ENCODE results near the gene KCNK4.

- TF ChIP-seq EZH2 (IDR thresholded peaks at IDR 0.05; ENCODE audit: borderline replicate concordance, low read depth, low read length, poor library complexity, severe bottlenecking) = no peak
- TF ChIP-seq, protein P1, sequence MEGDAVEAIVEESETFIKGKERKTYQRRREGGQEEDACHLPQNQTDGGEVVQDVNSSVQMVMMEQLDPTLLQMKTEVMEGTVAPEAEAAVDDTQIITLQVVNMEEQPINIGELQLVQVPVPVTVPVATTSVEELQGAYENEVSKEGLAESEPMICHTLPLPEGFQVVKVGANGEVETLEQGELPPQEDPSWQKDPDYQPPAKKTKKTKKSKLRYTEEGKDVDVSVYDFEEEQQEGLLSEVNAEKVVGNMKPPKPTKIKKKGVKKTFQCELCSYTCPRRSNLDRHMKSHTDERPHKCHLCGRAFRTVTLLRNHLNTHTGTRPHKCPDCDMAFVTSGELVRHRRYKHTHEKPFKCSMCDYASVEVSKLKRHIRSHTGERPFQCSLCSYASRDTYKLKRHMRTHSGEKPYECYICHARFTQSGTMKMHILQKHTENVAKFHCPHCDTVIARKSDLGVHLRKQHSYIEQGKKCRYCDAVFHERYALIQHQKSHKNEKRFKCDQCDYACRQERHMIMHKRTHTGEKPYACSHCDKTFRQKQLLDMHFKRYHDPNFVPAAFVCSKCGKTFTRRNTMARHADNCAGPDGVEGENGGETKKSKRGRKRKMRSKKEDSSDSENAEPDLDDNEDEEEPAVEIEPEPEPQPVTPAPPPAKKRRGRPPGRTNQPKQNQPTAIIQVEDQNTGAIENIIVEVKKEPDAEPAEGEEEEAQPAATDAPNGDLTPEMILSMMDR (conservative IDR thresholded peaks at IDR 0.05; ENCODE audit: low read depth, low read length) = no peak
Observed at GRCh38 chr11:64244107-64244506, 47.0 kb upstream of the KCNK4 start.

Measured in A673 (cell line).